Neural cell (in vitro differentiated cells): ENCODE data around the gene LRRC42. TPM values are rescaled to one million over a fixed set of nuclear protein-coding genes. Genes with fewer than 3 reads are reported as not detected.

ENCODE experiments used
- H2AFZ ChIP-seq: fragments of 200-600, 300-800 bp; sonication (generic), shearing (Covaris generic); 2 replicates; pipeline ENCODE4 v1.6.0; 2014; ENCODE audit warnings: low read depth, mild to moderate bottlenecking, antibody characterized with exemption, low read length, moderate library complexity
- H3F3A ChIP-seq: fragments of 200-600 bp; shearing (Covaris generic); 2 replicates; pipeline ENCODE4 v1.6.1; 2016; ENCODE audit warnings: mild to moderate bottlenecking, moderate library complexity, mixed read lengths, antibody characterized with exemption, low read length; ENCODE audit not compliant: insufficient read depth, poor library complexity, severe bottlenecking
- H3K27ac ChIP-seq: fragments of 200-600, 300-800 bp; sonication (generic), shearing (Covaris generic); 2 replicates; pipeline ENCODE4 v1.5.1; 2014; ENCODE audit warnings: mild to moderate bottlenecking, low read length, moderate library complexity
- H3K27me3 ChIP-seq: fragments of 300-800, 200-600 bp; sonication (generic), shearing (Covaris generic); 2 replicates; pipeline ENCODE4 v1.6.0; 2014; ENCODE audit warnings: mild to moderate bottlenecking, low read depth, low read length, moderate library complexity; ENCODE audit not compliant: insufficient read depth
- H3K36me3 ChIP-seq: fragments of 300-800, 200-600 bp; sonication (generic), shearing (Covaris generic); 2 replicates; pipeline ENCODE4 v1.5.1; 2014; ENCODE audit warnings: mild to moderate bottlenecking, antibody characterized with exemption, low read length, moderate library complexity; ENCODE audit not compliant: insufficient read depth
- H3K4me2 ChIP-seq: fragments of 300-800, 200-600 bp; sonication (generic), shearing (Covaris generic); 2 replicates; pipeline ENCODE4 v1.6.0; 2014; ENCODE audit warnings: mild to moderate bottlenecking, low read length
- H3K4me3 ChIP-seq: fragments of 300-800, 200-600 bp; sonication (generic), shearing (Covaris generic); 2 replicates; pipeline ENCODE4 v1.5.1; 2014; ENCODE audit warnings: mild to moderate bottlenecking, low read length, moderate library complexity
- H3K79me2 ChIP-seq: fragments of 200-600 bp; shearing (Covaris generic); replicated peaks from 2 replicates; pipeline ENCODE4 v1.6.0; 2014; ENCODE audit warnings: mild to moderate bottlenecking, low read length, moderate library complexity; ENCODE audit not compliant: insufficient read depth
- H3K9ac ChIP-seq: fragments of 300-800, 200-600 bp; sonication (generic), shearing (Covaris generic); 2 replicates; pipeline ENCODE4 v1.6.1; 2016; ENCODE audit warnings: mild to moderate bottlenecking, low read length, mixed read lengths
- H3K9me2 ChIP-seq: fragments of 200-600 bp; shearing (Covaris generic); 2 replicates; pipeline ENCODE4 v1.6.1; 2016; ENCODE audit warnings: mild to moderate bottlenecking, low read length, mixed read lengths; ENCODE audit not compliant: insufficient read depth
- H3K9me3 ChIP-seq: fragments of 200-600, 300-800 bp; sonication (generic), shearing (Covaris generic); 2 replicates; pipeline ENCODE4 v1.6.1; 2016; ENCODE audit warnings: mild to moderate bottlenecking, mixed run types, low read length, moderate library complexity, mixed read lengths
- H4K20me1 ChIP-seq: fragments of 200-600 bp; shearing (Covaris generic); 2 replicates; pipeline ENCODE4 v1.6.1; 2016; ENCODE audit warnings: mild to moderate bottlenecking, mixed run types; ENCODE audit not compliant: insufficient read depth
- CTCF ChIP-seq: fragments of 450-650 bp; IDR thresholded peaks from 2 replicates; pipeline ENCODE4 v1.5.1; 2014; ENCODE audit warnings: antibody characterized with exemption, mild to moderate bottlenecking, moderate library complexity; ENCODE audit not compliant: poor library complexity, severe bottlenecking
- EP300 ChIP-seq: fragments of 450-650 bp; conservative IDR thresholded peaks from 2 replicates; pipeline ENCODE4 v1.6.1; 2014; ENCODE audit warnings: antibody characterized with exemption, mild to moderate bottlenecking, moderate library complexity; ENCODE audit not compliant: poor library complexity, severe bottlenecking
- EZH2 ChIP-seq: fragments of 200-600, 300-800 bp; shearing (Covaris generic), sonication (generic); IDR thresholded peaks from 2 replicates; pipeline ENCODE4 v1.6.1; 2014; ENCODE audit warnings: antibody characterized with exemption, low read length, borderline replicate concordance, mild to moderate bottlenecking; ENCODE audit not compliant: insufficient read depth, poor library complexity, severe bottlenecking
- MXI1 ChIP-seq: fragments of 450-650 bp; conservative IDR thresholded peaks from 2 replicates; pipeline ENCODE4 v1.6.1; 2014; ENCODE audit warnings: antibody characterized with exemption, mild to moderate bottlenecking; ENCODE audit not compliant: poor library complexity, severe bottlenecking
- POLR2AphosphoS5 ChIP-seq: IDR thresholded peaks from 2 replicates; pipeline ENCODE4 v1.6.1; 2012
- RAD21 ChIP-seq: fragments of 450-650 bp; conservative IDR thresholded peaks from 2 replicates; pipeline ENCODE4 v1.6.1; 2014; ENCODE audit warnings: antibody characterized with exemption, mild to moderate bottlenecking, moderate library complexity
- REST ChIP-seq: IDR thresholded peaks from 2 replicates; pipeline ENCODE4 v1.6.1; 2012; ENCODE audit warnings: borderline replicate concordance
- SMC3 ChIP-seq: fragments of 450-650 bp; conservative IDR thresholded peaks from 2 replicates; pipeline ENCODE4 v1.6.1; 2014; ENCODE audit warnings: antibody characterized with exemption, mild to moderate bottlenecking, moderate library complexity; ENCODE audit not compliant: poor library complexity
- TAF1 ChIP-seq: IDR thresholded peaks from 2 replicates; pipeline ENCODE4 v1.6.1; 2012; ENCODE audit warnings: low read depth
- polyA minus RNA-seq: library from RNA; depleted of rRNA, polyadenylated mRNA; stranded (reverse); fragments of >200 nt; gene quantifications from 2 replicates; pipeline ENCODE4 v1.2.3, GENCODE V29; 2014
- polyA plus RNA-seq: library from polyadenylated mRNA; depleted of rRNA; stranded (reverse); fragments of >200 nt; gene quantifications from 2 replicates; pipeline ENCODE4 v1.2.3, GENCODE V29; 2014

Gene LRRC42
- 23.9 and 24.8 TPM in 2 replicates for polyA plus RNA-seq
- 32.6 and 32.9 TPM in 2 replicates for polyA minus RNA-seq

GRCh38 chr1:53946252-53947171 is at the start of gene LRRC42:
TSS of gene LRRC42 (plus strand) at chr1:53946350. CDS start at chr1:53952000, 5,650 bp downstream.
- TF ChIP-seq TAF1 = no peak
- TF ChIP-seq CTCF = peak; percentile 34
- peak; percentile 23 for TF ChIP-seq POLR2AphosphoS5
- H3K9ac ChIP-seq = peak within 1 kb of the TSS; percentile 73
- H3K36me3 ChIP-seq = no peaks in the 10 kb centered on the region
- H3K27ac ChIP-seq = peak within 1 kb of the TSS; percentile 14
- H3K79me2 ChIP-seq = peaks cover 28% of the 10 kb centered on the region
- no peaks in the 10 kb centered on the region for H3K9me2 ChIP-seq
- no peaks in the 10 kb centered on the region for H3F3A ChIP-seq
- H3K4me3 ChIP-seq = peak within 1 kb of the TSS; percentile 93
- no peaks in the 10 kb centered on the region for H3K9me3 ChIP-seq
- no peaks in the 10 kb centered on the region for H3K27me3 ChIP-seq
- no peaks in the 10 kb centered on the region for H4K20me1 ChIP-seq
- H3K4me2 ChIP-seq = peak within 1 kb of the TSS; percentile 42
- H2AFZ ChIP-seq = peak within 1 kb of the TSS; percentile 84

GRCh38 chr1:53896635-53897229 is 49.4 kb upstream of the LRRC42 start:
- no peak overlapping the region for H3K4me2 ChIP-seq
- H3K79me2 ChIP-seq = no peaks in the 10 kb centered on the region
- no peak overlapping the region for H3K4me3 ChIP-seq
- TF ChIP-seq CTCF = no peak
- no peak for TF ChIP-seq POLR2AphosphoS5
- no peak for TF ChIP-seq EZH2
- no peak for TF ChIP-seq RAD21
- no peak overlapping the region for H2AFZ ChIP-seq
- no peaks in the 10 kb centered on the region for H3K9me2 ChIP-seq
- no peaks in the 10 kb centered on the region for H3K9me3 ChIP-seq
- no peaks in the 10 kb centered on the region for H3K27me3 ChIP-seq
- no peak overlapping the region for H3K27ac ChIP-seq
- no peaks in the 10 kb centered on the region for H4K20me1 ChIP-seq
- no peaks in the 10 kb centered on the region for H3F3A ChIP-seq
- no peaks in the 10 kb centered on the region for H3K36me3 ChIP-seq
- H3K9ac ChIP-seq = no peak overlapping the region

- H3K79me2 ChIP-seq = no peaks in the 10 kb centered on the region
- no peaks in the 10 kb centered on the region for H3K36me3 ChIP-seq
- H3K9ac ChIP-seq = no peak overlapping the region
- no peaks in the 10 kb centered on the region for H3K27me3 ChIP-seq
- no peaks in the 10 kb centered on the region for H3K9me3 ChIP-seq
- no peak for TF ChIP-seq SMC3
- no peak for TF ChIP-seq POLR2AphosphoS5
- TF ChIP-seq EP300 = no peak
- no peak for TF ChIP-seq CTCF
- TF ChIP-seq MXI1 = no peak
- TF ChIP-seq RAD21 = no peak
- TF ChIP-seq EZH2 = no peak
- no peak for TF ChIP-seq TAF1
- TF ChIP-seq REST = no peak
- no peaks in the 10 kb centered on the region for H3F3A ChIP-seq
- no peak overlapping the region for H2AFZ ChIP-seq
- no peaks in the 10 kb centered on the region for H3K9me2 ChIP-seq
- no peak overlapping the region for H3K27ac ChIP-seq
- no peaks in the 10 kb centered on the region for H4K20me1 ChIP-seq
- no peak overlapping the region for H3K4me3 ChIP-seq
- no peak overlapping the region for H3K4me2 ChIP-seq
These were observed 46.9 kb upstream of the LRRC42 start for GRCh38 chr1:53899206-53899628.
